GM21447 (cell line): ENCODE measurements around the gene PRRG3.

Experiments used
- ATAC-seq: cut with Tn5 transposase; IDR thresholded peaks from one replicate; pipeline ENCODE4 v1.9.1; 2021; ENCODE audit not compliant: unreplicated experiment

The PRRG3 gene

GRCh38 chrX:151741606-151742005, 46.3 kb downstream of the PRRG3 start:
- no peak for ATAC-seq

- ATAC-seq = no peak
Observed at GRCh38 chrX:151742311-151742710, 47.1 kb downstream of the PRRG3 start.

GRCh38 chrX:151743651-151744470, 48.6 kb downstream of the PRRG3 start:
- ATAC-seq = no peak

- ATAC-seq = no peak
Observed at GRCh38 chrX:151745651-151746050, 50.4 kb downstream of the PRRG3 start.

- no peak for ATAC-seq
Observed at GRCh38 chrX:151746502-151746901, 51.2 kb downstream of the PRRG3 start.

GRCh38 chrX:151750511-151750910, 55.3 kb downstream of the PRRG3 start:
- ATAC-seq = no peak

GRCh38 chrX:151752847-151753246, 57.6 kb downstream of the PRRG3 start:
- ATAC-seq = no peak

GRCh38 chrX:151753313-151754046, 58.2 kb downstream of the PRRG3 start:
- no peak for ATAC-seq

- ATAC-seq = no peak
Observed at GRCh38 chrX:151754047-151754429, 58.8 kb downstream of the PRRG3 start.

- ATAC-seq = no peak
Observed at GRCh38 chrX:151754641-151755215, 59.5 kb downstream of the PRRG3 start.
